NCI-H526 treated with DMSO at 0.1 percent for 48 hours (cell line): ENCODE results near the gene TSPOAP1.
A peak's percentile ranks its signal among the peaks of the same experiment; 100 is the strongest.
"Not testable (repeated sequence)": the region's sequence is repeated elsewhere in the genome, so short reads cannot be mapped to it uniquely, and the experiment has no call there.

ENCODE experiments used
- DNase-seq: peaks from one replicate; lab custom pipeline; 2025; lab: John Stamatoyannopoulos, UW

TSPOAP1 gene

GRCh38 chr17:58362368-58363014, 33.9 kb upstream of the TSPOAP1 start:
- DNase-seq, result no peak

GRCh38 chr17:58360296-58361063, 31.9 kb upstream of the TSPOAP1 start:
- DNase-seq, result no peak

- no peak for DNase-seq
These were observed 30.0 kb upstream of the TSPOAP1 start for GRCh38 chr17:58358408-58359172.

GRCh38 chr17:58357312-58358297, 29.0 kb upstream of the TSPOAP1 start:
- no peak for DNase-seq

- DNase-seq, result no peak
These were observed 27.6 kb upstream of the TSPOAP1 start for GRCh38 chr17:58356231-58356630.

GRCh38 chr17:58354541-58355216, 26.1 kb upstream of the TSPOAP1 start:
- no peak for DNase-seq

- no peak for DNase-seq
These were observed 24.8 kb upstream of the TSPOAP1 start for GRCh38 chr17:58353389-58353825.

GRCh38 chr17:58352596-58353388, 24.2 kb upstream of the TSPOAP1 start:
- peak; percentile 58 for DNase-seq

- peak; percentile 92 for DNase-seq
These were observed 23.4 kb upstream of the TSPOAP1 start, which contains the start of gene SUPT4H1 for GRCh38 chr17:58351831-58352595. Gene SUPT4H1 (minus strand): TSS chr17:58352201. CDS start chr17:58352135, 66 bp downstream.

GRCh38 chr17:58351182-58351581, 22.6 kb upstream of the TSPOAP1 start:
- DNase-seq, result no peak

GRCh38 chr17:58348038-58348437, 19.4 kb upstream of the TSPOAP1 start:
- no peak for DNase-seq

GRCh38 chr17:58345500-58345899, 16.9 kb upstream of the TSPOAP1 start:
- DNase-seq, result no peak

- no peak for DNase-seq
These were observed 16.2 kb upstream of the TSPOAP1 start for GRCh38 chr17:58344791-58345157.

GRCh38 chr17:58344047-58344790, 15.6 kb upstream of the TSPOAP1 start:
- DNase-seq, result no peak

GRCh38 chr17:58343131-58343530, 14.5 kb upstream of the TSPOAP1 start:
- no peak for DNase-seq

- DNase-seq, result no peak
These were observed 13.4 kb upstream of the TSPOAP1 start for GRCh38 chr17:58341861-58342475.

- not testable (repeated sequence) for DNase-seq
These were observed 12.7 kb upstream of the TSPOAP1 start for GRCh38 chr17:58341136-58341860.
